ENCODE results near the gene LYZL1. TPM values are rescaled to one million over a fixed set of nuclear protein-coding genes. Genes with fewer than 3 reads are reported as not detected.

LYZL1 gene
- total RNA-seq, 2 experiments from 2014 or later, result not detected

- Histone ChIP-seq H3K4me1 (ENCODE audit: insufficient read depth, low read length) (no peaks in the 10 kb centered on the region), H3K27me3 (ENCODE audit: control insufficient read depth in 1 of 2, insufficient read depth in 2 of 2, low read length in 2 of 2) (peaks cover 0 to 5% of the 10 kb centered on the region in 2 experiments), H3K27ac (ENCODE audit: low read depth in 1 of 2, low read length in 2 of 2) (no peak overlapping the region), H3K36me3 (ENCODE audit: insufficient read depth, low read length) (no peaks in the 10 kb centered on the region), H3K4me3 (ENCODE audit: low read length) (no peak overlapping the region), H3K9me3 (ENCODE audit: control insufficient read depth in 1 of 2, insufficient read depth in 1 of 2, low read length in 2 of 2) (no peaks in the 10 kb centered on the region)
- intact Hi-C loops (cut with DNase I, micrococcal nuclease), result no loop called here
- Mint-ChIP-seq H3K36me3 (ENCODE audit: low read depth) (no peaks in the 10 kb centered on the region), H3K27me3 (peaks cover under 1% of the 10 kb centered on the region), H3K27ac (no peak overlapping the region), H3K9me3 (no peaks in the 10 kb centered on the region), H3K4me1 (ENCODE audit: low read depth) (no peaks in the 10 kb centered on the region), H3K4me3 (no peak overlapping the region)
- POLR2A ChIA-PET, result no interaction called here
- no peak for TF ChIP-seq CTCF (IDR thresholded peaks at IDR 0.05)
- DNase-seq (no peak), ATAC-seq (ENCODE audit: poor library complexity) (no peak)
- CTCF ChIA-PET, result no interaction called here
Measured at GRCh38 chr10:29353305-29353704, 64.4 kb downstream of the LYZL1 start.

GRCh38 chr10:29353887-29354561 is 65.2 kb downstream of the LYZL1 start:
- Histone ChIP-seq H3K27ac (ENCODE audit: low read depth in 1 of 2, low read length in 2 of 2) (no peak overlapping the region), H3K4me3 (ENCODE audit: low read length) (no peak overlapping the region), H3K4me1 (ENCODE audit: insufficient read depth, low read length) (no peaks in the 10 kb centered on the region), H3K36me3 (ENCODE audit: insufficient read depth, low read length) (no peaks in the 10 kb centered on the region), H3K9me3 (ENCODE audit: control insufficient read depth in 1 of 2, insufficient read depth in 1 of 2, low read length in 2 of 2) (no peaks in the 10 kb centered on the region), H3K27me3 (ENCODE audit: control insufficient read depth in 1 of 2, insufficient read depth in 2 of 2, low read length in 2 of 2) (peaks cover 0 to 5% of the 10 kb centered on the region in 2 experiments)
- CTCF ChIA-PET, result no interaction called here
- no peak overlapping the region for H3K27ac Mint-ChIP-seq
- no peaks in the 10 kb centered on the region for H3K9me3 Mint-ChIP-seq
- H3K4me1 Mint-ChIP-seq (ENCODE audit: low read depth), result no peaks in the 10 kb centered on the region
- no peaks in the 10 kb centered on the region for H3K27me3 Mint-ChIP-seq
- no peak overlapping the region for H3K4me3 Mint-ChIP-seq
- H3K36me3 Mint-ChIP-seq (ENCODE audit: low read depth), result no peaks in the 10 kb centered on the region
- intact Hi-C loops (cut with DNase I, micrococcal nuclease), result no loop called here
- POLR2A ChIA-PET, result no interaction called here
- DNase-seq (no peak), ATAC-seq (ENCODE audit: poor library complexity) (no peak)
- TF ChIP-seq CTCF (IDR thresholded peaks at IDR 0.05), result no peak

- intact Hi-C loops (cut with DNase I, micrococcal nuclease), result no loop called here
- no peaks in the 10 kb centered on the region for H3K27me3 Mint-ChIP-seq
- H3K36me3 ChIP-seq (ENCODE audit: insufficient read depth, low read length), result no peaks in the 10 kb centered on the region
- H3K4me3 Mint-ChIP-seq, result no peak overlapping the region
- H3K9me3 ChIP-seq (ENCODE audit: control insufficient read depth in 1 of 2, insufficient read depth in 1 of 2, low read length in 2 of 2), result no peaks in the 10 kb centered on the region
- H3K27ac Mint-ChIP-seq, result no peak overlapping the region
- no peak overlapping the region for H3K4me3 ChIP-seq (ENCODE audit: low read length)
- no peak overlapping the region for H3K27ac ChIP-seq (ENCODE audit: low read depth in 1 of 2, low read length in 2 of 2)
- ChIA-PET POLR2A (no interaction called here), CTCF (no interaction called here)
- H3K9me3 Mint-ChIP-seq, result no peaks in the 10 kb centered on the region
- TF ChIP-seq CTCF (IDR thresholded peaks at IDR 0.05), result no peak
- H3K4me1 Mint-ChIP-seq (ENCODE audit: low read depth), result no peaks in the 10 kb centered on the region
- peaks cover 0 to 5% of the 10 kb centered on the region in 2 experiments for H3K27me3 ChIP-seq (ENCODE audit: control insufficient read depth in 1 of 2, insufficient read depth in 2 of 2, low read length in 2 of 2)
- no peak for DNase-seq
- no peaks in the 10 kb centered on the region for H3K4me1 ChIP-seq (ENCODE audit: insufficient read depth, low read length)
- no peak for ATAC-seq (ENCODE audit: poor library complexity)
- no peaks in the 10 kb centered on the region for H3K36me3 Mint-ChIP-seq (ENCODE audit: low read depth)
Measured at GRCh38 chr10:29355411-29355991, 66.6 kb downstream of the LYZL1 start.

Data from CD4-positive, alpha-beta T cell (primary cell).